DMS153 treated with DMSO at 0.1 percent for 48 hours (cell line): ENCODE measurements around the gene ADSL.

Experiments used
- DNase-seq: peaks from one replicate; lab custom pipeline; 2025; ENCODE audit not compliant: unreplicated experiment; lab: John Stamatoyannopoulos, UW

The ADSL gene

GRCh38 chr22:40326905-40327735 is 19.2 kb upstream of the ADSL start:
- no peak for DNase-seq

GRCh38 chr22:40328546-40329456 is 17.5 kb upstream of the ADSL start:
- DNase-seq, result no peak

GRCh38 chr22:40329466-40329865 is 16.8 kb upstream of the ADSL start:
- no peak for DNase-seq

- DNase-seq, result no peak
Measured at GRCh38 chr22:40330086-40330485, 16.2 kb upstream of the ADSL start.

GRCh38 chr22:40330615-40331014 is 15.7 kb upstream of the ADSL start:
- no peak for DNase-seq

- DNase-seq, result no peak
Measured at GRCh38 chr22:40331706-40332105, 14.6 kb upstream of the ADSL start.

- no peak for DNase-seq
Measured at GRCh38 chr22:40332319-40332781, 13.9 kb upstream of the ADSL start.

GRCh38 chr22:40334060-40334459 is 12.2 kb upstream of the ADSL start:
- no peak for DNase-seq

GRCh38 chr22:40334899-40335298 is 11.4 kb upstream of the ADSL start:
- DNase-seq, result no peak

- DNase-seq, result no peak
Measured at GRCh38 chr22:40335358-40335757, 10.9 kb upstream of the ADSL start.

- no peak for DNase-seq
Measured at GRCh38 chr22:40340044-40340443, 6.3 kb upstream of the ADSL start.

GRCh38 chr22:40341604-40342003 is 4.7 kb upstream of the ADSL start:
- DNase-seq, result no peak

- no peak for DNase-seq
Measured at GRCh38 chr22:40342521-40342920, 3.8 kb upstream of the ADSL start.

- no peak for DNase-seq
Measured at GRCh38 chr22:40345271-40345670, 1.0 kb upstream of the ADSL start.

- no peak for DNase-seq
Measured at GRCh38 chr22:40345815-40346184, 500 bp upstream of the ADSL start.

- no peak for DNase-seq
Measured at GRCh38 chr22:40347300-40347699, 1.0 kb downstream of the ADSL start.

GRCh38 chr22:40348025-40348658 is 1.8 kb downstream of the ADSL start:
- no peak for DNase-seq

GRCh38 chr22:40352763-40353162 is 6.5 kb downstream of the ADSL start:
- DNase-seq, result no peak

- DNase-seq, result no peak
Measured at GRCh38 chr22:40361100-40361499, 14.8 kb downstream of the ADSL start.

- no peak for DNase-seq
Measured at GRCh38 chr22:40363059-40363458, 16.8 kb downstream of the ADSL start.

- DNase-seq, result no peak
Measured at GRCh38 chr22:40364431-40364830, 18.1 kb downstream of the ADSL start.

GRCh38 chr22:40366068-40366467 is 19.8 kb downstream of the ADSL start:
- no peak for DNase-seq
